GM04503 (cell line): Measurements from ENCODE around the gene CHRNE.
A peak's percentile ranks its signal among the peaks of the same experiment; 100 is the strongest.
"Not testable (repeated sequence)": the region's sequence is repeated elsewhere in the genome, so short reads cannot be mapped to it uniquely, and the experiment has no call there.

ENCODE experiments used
- DNase-seq: peaks from one replicate; pipeline ENCODE4 v3.0.0-alpha.2; 2012; ENCODE audit warnings: low read depth

The CHRNE gene

GRCh38 chr17:4939796-4940554 lies 37.1 kb upstream of the CHRNE start, which contains the start of the genes RNF167 and SLC25A11:
Gene RNF167, plus strand, starts transcription at chr17:4940268. Its CDS starts 642 bp downstream, at chr17:4940910.
Gene SLC25A11, minus strand, starts transcription at chr17:4940046. Its CDS starts 136 bp downstream, at chr17:4939910.
- DNase-seq = peak; percentile 97

GRCh38 chr17:4939546-4939795 lies 36.6 kb upstream of the CHRNE start:
- no peak for DNase-seq

GRCh38 chr17:4938688-4939545 lies 36.0 kb upstream of the CHRNE start:
- no peak for DNase-seq

GRCh38 chr17:4938069-4938491 lies 35.2 kb upstream of the CHRNE start:
- DNase-seq = no peak

GRCh38 chr17:4937553-4937952 lies 34.7 kb upstream of the CHRNE start:
- no peak for DNase-seq

- no peak for DNase-seq
These were observed 33.5 kb upstream of the CHRNE start for GRCh38 chr17:4936436-4936835.

GRCh38 chr17:4935650-4936049 lies 32.8 kb upstream of the CHRNE start:
- DNase-seq = no peak

- DNase-seq = no peak
These were observed 31.5 kb upstream of the CHRNE start for GRCh38 chr17:4934173-4934979.

- no peak for DNase-seq
These were observed 30.7 kb upstream of the CHRNE start for GRCh38 chr17:4933646-4934045.

- no peak for DNase-seq
These were observed 29.9 kb upstream of the CHRNE start for GRCh38 chr17:4932756-4933155.

GRCh38 chr17:4931963-4932362 lies 29.1 kb upstream of the CHRNE start, which contains the start of gene GP1BA:
Gene GP1BA, plus strand, starts transcription at chr17:4932277. Its CDS starts 328 bp downstream, at chr17:4932605.
- DNase-seq = no peak

GRCh38 chr17:4928881-4929280 lies 26.0 kb upstream of the CHRNE start:
- no peak for DNase-seq

GRCh38 chr17:4926577-4927335 lies 23.9 kb upstream of the CHRNE start:
- not testable (repeated sequence) for DNase-seq

GRCh38 chr17:4921320-4921719 lies 18.4 kb upstream of the CHRNE start:
- no peak for DNase-seq

- no peak for DNase-seq
These were observed 17.6 kb upstream of the CHRNE start for GRCh38 chr17:4920351-4921048.

- no peak for DNase-seq
These were observed 16.7 kb upstream of the CHRNE start for GRCh38 chr17:4919511-4920047.

- DNase-seq = not testable (repeated sequence)
These were observed 11.7 kb upstream of the CHRNE start for GRCh38 chr17:4914551-4914950.

GRCh38 chr17:4913994-4914393 lies 11.1 kb upstream of the CHRNE start:
- no peak for DNase-seq

- peak; percentile 81 for DNase-seq
These were observed 6.0 kb upstream of the CHRNE start for GRCh38 chr17:4908711-4909496.

- DNase-seq = no peak
These were observed 5.4 kb upstream of the CHRNE start for GRCh38 chr17:4908301-4908700.
